Measurements from ENCODE around the gene AKAP8.
A peak's percentile ranks its signal among the peaks of the same experiment; 100 is the strongest.
"Not testable (repeated sequence)": the region's sequence is repeated elsewhere in the genome, so short reads cannot be mapped to it uniquely, and the experiment has no call there.

AKAP8 gene

DNA sequence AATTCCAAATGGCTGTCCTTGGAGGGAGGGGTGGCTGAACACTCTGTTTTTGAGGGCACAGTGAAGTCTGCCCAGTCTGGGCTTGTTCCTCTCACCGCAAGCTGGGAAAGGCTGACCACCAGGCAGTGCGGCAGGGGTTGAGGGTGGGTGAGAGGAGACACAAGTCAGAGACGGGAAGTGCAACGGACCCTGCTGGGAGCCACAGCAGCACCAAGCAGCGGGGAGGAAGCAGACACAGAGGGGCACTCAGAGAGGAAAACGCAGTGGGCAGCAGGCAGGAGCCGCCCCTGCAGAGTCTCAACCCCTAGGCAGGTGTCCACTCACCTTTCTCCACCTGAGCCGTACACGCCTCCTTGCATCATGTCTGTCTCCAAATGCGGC is 23.6 kb upstream of the AKAP8 start:
- no peak for DNase-seq

- DNase-seq = no peak
These were observed 23.0 kb upstream of the AKAP8 start for GRCh38 chr19:15402411-15403150.

DNA sequence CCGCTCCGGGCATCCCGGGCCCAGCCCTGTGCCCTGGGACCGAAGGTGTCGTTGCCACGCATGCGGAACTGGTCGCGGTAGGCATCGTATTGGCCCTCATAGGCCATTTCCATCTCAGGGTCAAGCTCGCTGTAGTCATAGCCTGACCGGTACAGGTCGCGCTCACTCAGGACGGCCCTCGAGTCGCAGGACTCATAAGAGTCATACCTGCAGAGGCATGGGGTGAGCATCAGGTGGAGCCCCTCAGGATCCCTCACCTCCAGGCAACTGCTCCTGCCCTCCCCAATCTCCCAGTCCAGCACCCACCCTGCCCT is 21.8 kb upstream of the AKAP8 start:
- no peak for DNase-seq

DNA sequence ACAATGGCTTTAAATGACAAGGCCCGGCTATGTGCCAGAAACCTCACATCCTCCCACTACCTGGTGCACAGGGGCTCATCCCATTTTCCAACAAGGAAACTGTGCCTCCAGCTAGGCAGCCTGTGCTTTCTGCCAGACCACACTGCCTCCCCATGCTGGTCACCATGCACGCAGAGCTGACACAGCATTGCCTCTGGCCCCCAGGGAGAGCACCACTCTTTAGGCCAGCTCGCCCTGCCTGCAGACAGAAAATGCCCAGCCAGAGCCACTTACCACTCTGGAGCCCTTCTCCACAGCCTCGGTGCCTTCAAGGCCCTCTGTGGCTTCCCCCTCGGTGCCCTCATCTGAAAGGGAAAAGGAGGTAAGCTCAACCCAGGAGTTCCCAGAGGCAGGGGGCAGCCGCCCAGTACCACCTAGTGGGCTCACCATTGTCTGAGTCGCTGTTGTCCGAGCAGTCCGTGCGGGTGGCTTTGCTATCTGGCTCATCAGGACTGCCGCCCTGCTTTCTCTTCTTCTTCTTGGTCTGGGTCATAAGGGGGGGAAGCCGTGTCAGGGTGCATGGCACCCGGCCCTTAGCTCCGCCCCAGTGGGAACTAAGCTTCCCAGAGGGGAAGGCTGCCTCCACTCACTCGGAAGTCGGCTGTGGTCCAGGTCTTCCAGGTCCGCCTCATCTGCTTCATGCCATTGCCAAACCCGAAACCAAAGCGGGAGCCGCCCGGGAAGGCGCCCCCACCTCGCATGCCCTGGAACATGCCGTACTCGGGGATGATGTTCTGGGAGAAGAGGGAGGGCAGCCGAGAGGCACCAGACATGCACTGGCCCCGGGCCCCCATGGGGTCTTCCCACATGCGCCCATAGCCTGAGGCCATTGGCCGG is 21.2 kb upstream of the AKAP8 start:
- DNase-seq = no peak

DNA sequence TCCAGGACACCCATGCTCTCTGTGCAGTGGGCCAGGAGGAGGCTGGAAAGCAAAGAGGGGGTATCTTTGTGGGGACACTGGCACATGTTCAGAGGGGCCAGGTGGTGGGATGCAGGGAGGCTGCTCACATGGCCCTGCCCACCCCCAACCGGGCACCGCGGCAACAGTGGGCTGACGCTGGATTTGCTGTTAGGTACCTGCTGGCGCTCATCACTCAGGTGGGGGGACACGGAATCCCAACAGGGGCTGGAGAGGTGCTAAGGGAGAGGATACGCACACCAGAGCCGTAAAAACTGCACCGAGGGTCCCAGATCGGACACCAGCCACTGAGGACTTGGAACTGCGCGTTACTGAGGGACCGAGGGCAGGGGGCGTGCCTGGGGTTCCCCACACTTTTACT is 20.0 kb upstream of the AKAP8 start:
- no peak for DNase-seq

DNA sequence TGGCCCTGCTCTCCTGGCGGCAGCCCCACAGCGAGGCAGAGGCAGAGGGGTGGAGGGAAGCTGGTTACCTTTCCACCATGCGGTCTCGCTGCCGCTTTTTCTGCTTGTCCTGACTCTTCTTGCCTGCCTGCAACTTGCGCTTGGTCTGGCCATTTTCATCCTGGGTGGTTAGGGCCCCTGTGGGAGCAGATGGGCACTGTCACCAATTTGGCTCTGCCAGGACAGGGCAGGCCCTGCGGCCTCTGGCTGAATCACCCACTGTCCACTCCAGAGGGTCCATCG is 19.6 kb upstream of the AKAP8 start:
- DNase-seq = no peak

GRCh38 chr19:15398501-15399233 is 19.1 kb upstream of the AKAP8 start:
- no peak for DNase-seq

GRCh38 chr19:15397782-15398181 is 18.2 kb upstream of the AKAP8 start:
- no peak for DNase-seq

GRCh38 chr19:15397236-15397635 is 17.6 kb upstream of the AKAP8 start:
- DNase-seq = no peak

- DNase-seq = no peak
These were observed 16.8 kb upstream of the AKAP8 start for GRCh38 chr19:15396436-15396835.

- not testable (repeated sequence) for DNase-seq
These were observed 15.7 kb upstream of the AKAP8 start for GRCh38 chr19:15395251-15395650.

DNA sequence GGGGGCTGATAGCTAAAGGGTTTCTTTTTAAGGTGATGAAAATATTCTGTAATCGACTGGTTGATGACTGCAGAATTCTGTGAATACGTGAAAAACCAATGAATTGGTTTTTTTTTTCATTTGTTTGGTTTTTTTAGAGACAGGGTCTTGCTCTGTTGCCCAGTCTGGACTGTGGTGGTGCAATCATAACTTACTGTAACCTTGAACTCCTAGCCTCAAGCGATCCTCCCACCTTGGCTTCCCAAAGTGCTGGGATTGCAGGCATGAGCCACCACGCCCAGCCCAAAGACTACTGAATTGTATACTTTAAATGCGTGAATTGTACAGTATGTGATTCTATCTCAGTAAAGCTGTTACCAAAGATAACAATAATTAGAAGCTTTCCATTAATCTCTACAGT is 14.8 kb upstream of the AKAP8 start:
- DNase-seq = no peak

DNA sequence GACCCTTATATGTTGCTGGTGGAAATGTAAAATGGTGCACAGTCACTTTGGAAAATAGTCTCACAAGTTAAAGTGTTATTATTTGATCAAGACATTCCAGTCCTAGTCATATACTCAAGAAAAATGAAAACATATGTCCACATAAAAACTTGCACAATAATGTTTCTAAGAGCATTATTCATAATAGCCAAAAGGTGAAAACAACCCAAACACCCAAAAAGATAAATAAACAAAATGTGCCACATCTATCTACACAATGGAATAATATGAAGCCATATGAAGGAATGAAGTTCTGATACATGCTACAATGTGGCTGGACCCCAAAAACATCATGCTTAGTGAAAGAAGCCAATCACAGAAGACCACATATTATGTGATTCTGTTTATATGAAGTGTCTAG is 14.4 kb upstream of the AKAP8 start:
- no peak for DNase-seq

- DNase-seq = no peak
These were observed 11.2 kb upstream of the AKAP8 start for GRCh38 chr19:15390814-15391213.

DNA sequence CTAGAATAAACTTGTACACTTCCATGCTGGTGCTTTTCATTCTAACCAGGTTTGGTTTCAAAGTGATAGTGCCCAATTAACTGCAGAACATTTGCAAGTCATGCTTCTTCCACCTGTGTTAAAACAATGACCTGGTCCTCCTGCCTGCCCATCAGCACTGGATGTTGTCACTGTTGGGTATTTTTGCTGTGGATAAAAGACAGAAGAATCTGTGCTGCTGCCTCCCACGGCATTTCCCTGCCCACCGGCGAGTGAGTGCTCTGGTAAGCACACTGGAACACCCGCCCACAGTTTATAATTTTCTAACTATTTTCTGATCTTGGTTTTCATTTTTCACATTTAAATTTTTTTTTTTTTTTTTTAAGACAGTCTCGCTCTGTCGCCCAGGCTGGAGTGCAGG is 2.3 kb upstream of the AKAP8 start:
- no peak for DNase-seq

DNA sequence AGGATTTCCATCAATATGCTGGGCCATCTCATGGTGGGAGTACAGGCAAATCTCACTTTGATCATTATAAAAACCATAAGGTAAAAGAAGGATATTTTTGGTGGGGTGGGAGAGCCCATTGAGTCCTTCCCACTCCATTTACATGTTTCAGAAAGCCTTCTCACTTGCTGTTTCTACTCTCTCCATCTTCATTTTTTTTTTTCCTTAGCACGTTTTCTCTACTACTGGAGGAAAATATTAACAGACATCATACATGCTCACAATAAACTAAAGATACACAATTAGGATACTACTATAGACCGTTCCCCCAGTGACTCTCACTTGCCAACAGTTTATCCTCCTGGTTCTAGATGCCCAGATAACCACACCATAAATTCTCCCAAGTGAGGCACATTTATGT is 1.8 kb upstream of the AKAP8 start:
- no peak for DNase-seq

GRCh38 chr19:15379999-15380647 is 536 bp upstream of the AKAP8 start:
- DNase-seq = no peak

DNA sequence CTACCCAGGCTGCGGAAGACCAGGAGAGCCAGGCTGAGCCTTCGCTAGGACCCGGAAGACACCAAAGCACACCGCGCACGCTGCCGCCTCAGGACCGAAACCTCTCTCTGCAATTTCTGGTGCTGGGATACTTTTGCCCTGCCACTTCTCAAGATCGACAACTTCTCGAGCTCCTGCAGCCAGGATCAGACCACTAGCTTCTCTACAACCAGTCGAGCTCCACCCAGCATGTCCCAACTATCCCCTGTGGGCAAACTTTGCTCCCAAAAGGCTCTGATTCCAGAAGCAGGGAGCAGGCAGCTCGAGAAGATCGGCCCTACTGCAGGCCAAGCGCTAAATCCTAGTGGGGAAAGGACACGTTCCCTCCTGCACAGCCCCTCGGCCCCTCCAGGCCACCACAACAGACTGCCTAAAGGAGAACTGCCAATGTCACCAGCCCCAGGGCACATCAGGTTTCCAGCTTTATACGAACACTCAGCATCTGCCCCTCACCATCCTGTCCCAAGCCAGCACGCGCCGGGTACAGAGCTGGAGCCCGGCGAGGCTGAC is 979 bp downstream of the AKAP8 start:
- peak; percentile 47 to 52 for DNase-seq

GRCh38 chr19:15374796-15375440 is 4.7 kb downstream of the AKAP8 start:
- DNase-seq = no peak

DNA sequence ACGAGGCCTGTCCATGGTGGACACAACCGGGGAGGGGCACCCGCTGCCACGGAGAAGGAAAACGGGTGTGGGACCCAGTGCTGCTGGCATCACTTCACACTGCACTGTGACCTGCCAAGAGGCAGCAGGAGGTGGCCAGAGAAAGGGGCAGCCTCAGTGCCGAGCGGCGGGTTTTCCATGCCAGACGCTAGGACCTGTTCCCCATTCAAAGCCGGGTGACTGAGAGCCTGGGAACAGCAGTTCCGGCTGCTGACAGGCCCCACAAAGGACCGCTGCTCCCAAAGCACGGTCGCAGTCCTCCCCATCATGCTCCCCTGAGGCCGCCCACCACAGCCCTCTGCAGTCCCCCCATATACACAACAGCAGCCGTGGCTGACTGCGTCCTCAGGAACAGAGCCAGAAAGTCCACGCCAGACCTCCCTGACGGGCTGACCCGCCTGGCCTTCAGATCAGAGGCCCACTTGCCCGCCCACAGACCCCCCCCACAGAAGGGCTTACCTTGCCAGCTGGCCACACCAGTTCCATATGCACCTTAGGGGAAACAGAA is 5.4 kb downstream of the AKAP8 start:
- DNase-seq = no peak

- no peak for DNase-seq
These were observed 5.9 kb downstream of the AKAP8 start for GRCh38 chr19:15373644-15374043.

DNA sequence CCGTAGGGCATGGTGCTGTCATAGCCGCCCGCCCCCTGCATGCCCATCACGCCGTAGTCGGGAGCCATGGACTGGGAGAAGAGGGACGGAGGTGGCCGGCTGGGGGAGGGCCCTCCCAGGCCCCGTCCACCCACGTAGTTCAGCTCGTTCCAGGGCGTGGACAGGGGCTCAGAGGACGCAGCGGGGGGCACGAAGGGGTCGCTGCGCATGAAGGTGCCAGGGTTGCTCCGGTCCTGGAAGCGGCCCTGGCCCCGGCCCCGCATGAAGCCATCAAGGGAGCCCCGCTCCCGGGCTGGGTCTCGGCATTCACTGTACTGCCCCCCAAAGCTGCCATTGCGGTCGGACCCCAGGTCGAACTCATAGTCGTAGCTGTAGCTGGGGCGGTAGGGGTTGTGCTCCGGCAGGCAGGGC is 6.7 kb downstream of the AKAP8 start:
- DNase-seq = no peak

Data from CD4-positive, alpha-beta T cell treated with Interleukin-1 beta for 1 hour (primary cell).